Renal cortical epithelial cell (primary cell): ENCODE measurements around the gene LEMD2. TPM values are rescaled to one million over a fixed set of nuclear protein-coding genes. Genes with fewer than 3 reads are reported as not detected.
A peak's percentile ranks its signal among the peaks of the same experiment; 100 is the strongest.

Experiments
- DNase-seq: peaks from one replicate; pipeline ENCODE4 v3.0.0-alpha.2; 2011; ENCODE audit warnings: low read depth
- total RNA-seq: library from RNA; depleted of rRNA; stranded (reverse); fragments of >200 nt; gene quantifications from 2 replicates; pipeline ENCODE4 v1.2.3, GENCODE V29; 2014

The LEMD2 gene
- total RNA-seq, 1 donor from 2014 or later, result 50.2 TPM

- no peak for DNase-seq
These were observed 12.2 kb downstream of the LEMD2 start for GRCh38 chr6:33776764-33777163.

- DNase-seq, result no peak
These were observed 12.7 kb downstream of the LEMD2 start for GRCh38 chr6:33776186-33776585.

GRCh38 chr6:33774774-33775173 is 14.2 kb downstream of the LEMD2 start:
- DNase-seq, result no peak

DNA sequence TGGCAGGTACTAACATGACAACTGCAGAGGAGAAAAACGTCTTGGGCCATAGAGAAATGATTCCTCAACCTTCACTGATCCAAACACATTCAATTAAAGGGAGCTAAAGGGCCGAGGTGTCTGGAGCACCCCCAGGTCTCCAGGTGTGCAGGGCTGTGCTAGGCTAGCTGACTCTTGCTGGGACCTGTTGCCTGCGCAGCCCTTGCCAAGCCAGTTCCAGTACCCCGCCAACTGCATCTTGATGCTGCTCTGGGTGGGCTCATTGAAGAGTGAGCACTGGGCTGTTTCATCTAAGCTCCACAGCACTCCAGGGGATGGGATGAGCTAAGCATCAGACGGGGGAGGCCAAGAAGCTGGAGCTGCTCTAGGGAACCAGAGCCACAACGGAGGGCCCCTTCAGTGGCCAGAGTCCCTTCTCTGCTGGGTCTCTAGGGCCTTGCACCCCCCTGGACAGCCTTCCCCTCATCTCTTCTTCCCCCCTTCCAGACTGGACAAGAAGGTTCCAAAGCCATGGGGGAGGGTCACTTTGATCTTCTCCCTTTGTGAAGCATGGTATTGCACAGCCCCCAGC is 15.9 kb downstream of the LEMD2 start:
- DNase-seq, result no peak

DNA sequence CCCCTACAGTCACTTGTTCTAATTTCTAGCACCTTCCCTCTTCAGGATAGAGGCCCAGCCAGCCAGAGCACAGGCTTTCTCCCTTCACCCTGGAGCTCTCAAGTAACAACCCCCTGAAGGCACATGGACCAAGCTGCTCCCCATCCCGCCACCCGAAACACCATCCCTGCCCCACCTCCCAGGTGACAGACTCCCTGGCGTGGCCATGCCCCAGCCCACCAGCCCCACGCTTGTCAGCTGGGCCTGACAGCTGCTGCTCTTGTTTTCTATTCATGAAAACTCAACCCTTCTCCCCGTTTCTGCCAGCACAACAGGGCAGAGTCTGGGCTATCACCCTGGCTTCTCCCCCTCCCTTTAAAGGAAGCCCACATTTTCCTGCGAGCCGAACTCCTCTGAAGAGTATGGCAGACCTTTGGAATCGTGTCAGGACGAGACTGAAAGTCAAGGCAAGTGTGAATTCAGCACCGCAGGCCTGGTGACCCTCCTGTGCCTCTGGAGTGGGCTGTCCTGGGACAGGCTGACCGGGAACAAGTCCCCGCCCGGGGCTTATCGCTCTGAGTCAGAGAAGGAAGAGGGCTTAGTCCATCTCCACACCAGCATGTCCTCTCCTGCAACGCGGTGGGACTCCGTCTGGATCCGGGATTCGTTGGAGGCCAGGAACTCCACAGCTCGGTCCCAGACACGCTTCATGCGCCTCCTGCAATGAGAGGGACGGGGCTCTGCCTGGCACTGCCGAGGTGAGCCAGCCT is 16.7 kb downstream of the LEMD2 start:
- no peak for DNase-seq

DNA sequence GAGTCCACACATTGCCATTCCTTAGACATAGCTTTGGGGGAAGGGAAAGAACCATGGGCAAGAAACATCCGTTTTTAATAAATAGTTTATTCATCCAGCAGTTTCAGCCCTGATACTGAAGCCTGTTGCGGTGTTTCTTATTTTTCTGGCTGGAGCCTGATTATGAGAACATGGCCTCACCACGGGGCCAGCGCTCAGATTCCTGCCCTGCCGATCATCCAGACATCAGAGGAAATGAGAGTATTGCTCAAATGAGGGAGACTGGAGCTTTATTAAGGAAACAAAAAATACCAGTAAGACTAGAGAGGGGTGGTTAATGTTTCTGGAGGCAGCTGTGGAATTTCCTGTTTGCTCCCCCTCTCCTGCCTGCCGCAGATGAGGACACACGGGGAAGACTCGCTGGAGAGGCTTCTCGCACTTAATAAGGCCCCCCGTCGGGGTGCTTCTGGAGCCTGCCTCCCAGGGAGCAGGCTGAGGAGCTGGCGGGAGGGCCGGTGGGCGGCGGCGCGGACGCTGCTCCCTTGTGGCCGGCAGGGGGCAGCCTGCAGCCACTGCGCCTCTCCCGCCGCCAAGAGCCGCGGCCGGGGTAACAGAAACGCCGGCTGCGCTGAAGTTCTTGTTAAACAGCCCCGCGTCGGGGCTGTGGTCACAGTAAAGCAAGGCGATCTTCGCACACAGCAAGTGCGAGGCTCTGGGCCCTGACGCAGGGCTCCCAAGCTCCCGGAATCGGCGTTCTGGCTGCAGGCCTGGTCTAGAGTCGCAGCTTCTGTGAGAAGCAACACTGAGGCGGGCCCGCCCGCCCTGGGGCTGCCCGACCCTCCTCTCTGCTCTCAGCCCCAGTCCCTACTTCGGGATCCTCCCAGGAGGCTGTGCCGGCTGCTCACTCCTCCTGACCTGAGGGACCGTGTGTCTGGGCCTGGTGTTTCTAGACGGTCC is 17.5 kb downstream of the LEMD2 start:
- DNase-seq, result peak; percentile 84

- DNase-seq, result no peak
These were observed 18.1 kb downstream of the LEMD2 start for GRCh38 chr6:33770833-33771145.

DNA sequence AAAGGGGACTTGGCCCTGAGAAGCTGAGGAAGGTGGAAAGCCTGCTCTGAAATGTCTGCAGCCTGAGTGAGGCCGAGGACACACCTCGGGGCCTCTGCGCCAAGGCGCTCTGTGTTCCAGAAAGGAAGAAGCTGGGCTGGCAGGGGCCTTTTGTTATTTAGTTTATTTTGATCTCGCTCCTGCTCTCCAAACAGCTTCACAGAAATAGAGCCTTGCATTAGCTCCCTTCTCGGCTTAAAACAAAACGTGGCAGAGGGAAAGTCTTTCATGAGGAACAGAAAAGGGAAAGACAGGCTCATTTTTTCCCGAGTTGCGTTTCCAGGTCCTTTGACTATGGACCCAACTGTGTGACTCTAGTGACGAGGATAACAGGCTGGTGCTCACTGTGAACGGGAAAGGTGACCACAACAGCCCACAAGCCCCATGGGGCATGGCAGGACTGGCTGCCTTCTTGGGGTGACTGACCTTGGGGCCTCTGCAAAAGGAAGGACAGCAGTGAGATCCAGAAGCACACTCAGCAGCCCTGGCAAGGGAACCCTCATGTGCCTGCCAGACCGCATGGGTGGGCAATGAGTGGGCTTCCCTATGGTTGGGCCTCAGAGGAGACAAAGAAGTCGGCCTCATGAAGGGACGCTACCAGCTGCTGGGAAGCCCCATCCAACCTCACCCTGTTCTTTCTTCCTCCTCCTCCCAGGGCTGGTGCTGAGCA is 18.7 kb downstream of the LEMD2 start:
- no peak for DNase-seq

DNA sequence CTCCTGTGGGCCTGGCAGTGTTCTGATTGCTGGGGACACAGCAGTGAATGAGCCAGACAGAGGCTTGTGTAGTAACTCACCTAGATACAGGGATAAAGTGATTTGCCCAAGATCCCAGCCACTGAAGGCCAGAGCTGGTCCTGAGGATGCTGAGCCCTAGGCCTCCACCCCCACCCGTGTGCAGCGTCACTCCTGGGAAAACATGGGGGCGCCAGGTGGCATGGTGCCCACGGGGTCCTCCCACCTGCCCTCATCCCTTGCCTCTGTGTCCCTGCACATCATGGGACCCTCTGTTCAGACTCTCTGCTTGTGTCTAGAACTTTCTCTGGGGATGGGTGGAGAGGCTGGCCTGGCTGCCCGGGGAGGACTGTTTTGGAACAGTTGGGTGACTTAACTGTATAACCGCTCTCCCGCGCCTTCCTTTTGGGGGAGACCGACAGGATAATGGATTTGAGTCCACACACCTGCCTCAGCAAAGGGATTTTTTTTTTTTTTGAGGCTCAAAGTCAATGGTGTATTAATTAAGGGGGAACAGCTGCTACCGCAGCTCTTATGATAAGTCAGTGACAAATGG is 19.6 kb downstream of the LEMD2 start:
- no peak for DNase-seq

GRCh38 chr6:33768644-33769120 is 20.2 kb downstream of the LEMD2 start:
- peak; percentile 80 for DNase-seq

DNA sequence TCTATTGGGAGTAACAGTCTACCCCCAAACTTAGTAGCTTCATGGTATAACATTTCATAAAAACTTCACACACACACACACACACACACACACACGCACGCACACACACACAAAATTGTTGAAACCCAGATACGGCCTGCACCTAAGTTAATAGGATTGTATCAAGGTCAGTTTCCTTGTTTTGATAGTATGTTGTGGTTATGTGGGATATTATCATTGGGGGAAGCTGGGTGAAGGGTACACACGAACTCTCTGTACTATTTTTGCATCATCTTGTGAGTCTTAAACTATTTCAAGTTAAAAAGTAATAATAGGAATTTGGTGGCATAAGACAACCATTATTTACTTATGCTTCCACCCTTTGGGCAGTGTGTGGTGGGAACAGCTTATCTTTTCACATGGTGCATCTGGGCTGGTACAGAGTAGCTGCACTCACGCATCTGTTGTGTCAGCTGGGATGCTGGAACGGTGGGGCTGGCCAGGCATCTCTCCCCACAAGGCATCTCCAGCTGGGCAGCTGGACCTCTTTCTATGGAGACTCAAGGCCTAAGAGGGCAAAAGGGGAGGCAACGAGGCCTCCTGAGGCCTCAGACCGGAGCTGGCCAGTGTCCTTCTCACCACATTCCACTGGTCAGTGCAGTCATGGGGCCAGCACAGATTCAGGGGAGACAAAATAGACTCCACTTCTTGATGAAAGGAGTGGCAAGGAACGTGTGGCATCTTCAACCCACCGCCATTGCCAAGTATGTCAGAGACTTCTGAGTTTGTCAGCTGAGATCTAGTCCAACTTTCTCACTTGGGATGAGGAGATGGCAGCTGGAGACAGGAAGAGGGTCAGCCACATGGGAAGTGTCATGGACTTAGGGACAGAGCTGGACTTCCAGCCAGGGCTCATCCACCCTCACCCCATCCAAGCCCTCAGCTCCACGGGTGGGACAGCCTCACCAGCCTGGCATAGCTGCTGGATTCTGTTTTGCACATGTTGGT is 21.7 kb downstream of the LEMD2 start:
- no peak for DNase-seq

- no peak for DNase-seq
These were observed 23.6 kb downstream of the LEMD2 start for GRCh38 chr6:33765368-33765767.

DNA sequence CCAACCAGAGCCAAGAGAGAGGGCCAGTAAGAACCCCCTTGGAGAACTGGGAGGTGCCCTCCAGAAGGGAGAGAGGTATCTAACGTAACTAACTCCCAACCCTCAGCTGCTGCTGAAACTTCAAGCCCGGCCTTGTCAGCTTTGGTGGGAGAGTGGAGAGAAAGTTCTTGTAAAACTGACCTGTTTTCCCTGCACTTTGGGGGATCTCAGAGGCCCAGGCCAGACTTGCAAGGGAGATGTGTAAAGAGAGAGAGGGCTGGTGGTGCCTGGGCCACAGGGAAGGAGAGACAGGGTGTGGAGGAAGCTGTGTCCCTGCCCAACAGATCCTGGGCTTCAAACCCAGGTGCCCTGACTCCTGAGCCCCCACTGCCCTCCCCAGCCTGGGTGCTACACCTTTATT is 24.9 kb downstream of the LEMD2 start:
- no peak for DNase-seq

DNA sequence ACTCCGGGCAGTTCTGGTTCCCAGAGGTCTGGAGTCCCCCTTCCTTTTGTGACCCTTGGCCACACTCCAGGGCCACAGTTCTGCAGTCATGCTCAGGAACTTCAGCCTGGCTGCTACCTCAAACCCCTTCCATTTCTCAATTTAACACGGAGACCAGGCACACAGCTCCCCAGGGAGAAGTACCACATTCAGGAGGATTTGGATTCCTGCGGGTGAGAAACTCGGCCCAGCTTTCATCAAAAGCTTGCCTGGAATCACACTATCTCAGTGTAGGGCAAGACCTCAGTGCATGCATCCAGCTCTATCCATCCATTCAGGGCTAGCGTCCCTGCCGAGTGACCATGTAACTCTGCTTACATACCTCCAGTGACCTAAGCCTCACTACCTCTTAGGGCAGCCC is 25.4 kb downstream of the LEMD2 start:
- no peak for DNase-seq

DNA sequence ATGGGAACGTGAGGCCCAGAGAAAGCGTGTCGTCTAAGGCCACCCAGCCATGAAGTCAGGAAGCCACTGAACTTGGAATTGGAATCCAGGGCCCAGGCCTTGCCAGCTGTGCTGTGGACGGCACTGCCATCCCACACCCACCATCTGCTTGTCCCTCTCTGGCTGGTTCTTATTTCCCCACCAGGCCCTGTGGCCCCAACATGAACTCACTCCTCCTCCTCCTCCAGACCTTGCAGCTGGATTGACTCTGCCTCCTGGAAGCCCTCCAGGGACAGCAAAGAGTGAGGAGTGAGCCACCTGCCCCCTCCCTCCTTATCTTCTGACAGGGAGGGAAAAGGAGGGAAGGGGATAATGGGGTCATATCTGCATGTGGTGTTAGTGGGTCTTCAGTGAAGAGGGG is 26.2 kb downstream of the LEMD2 start:
- no peak for DNase-seq

- peak; percentile 51 for DNase-seq
These were observed 26.9 kb downstream of the LEMD2 start for GRCh38 chr6:33761922-33762629.

- no peak for DNase-seq
These were observed 27.4 kb downstream of the LEMD2 start for GRCh38 chr6:33761581-33761921.

- no peak for DNase-seq
These were observed 28.9 kb downstream of the LEMD2 start for GRCh38 chr6:33759887-33760629.

DNA sequence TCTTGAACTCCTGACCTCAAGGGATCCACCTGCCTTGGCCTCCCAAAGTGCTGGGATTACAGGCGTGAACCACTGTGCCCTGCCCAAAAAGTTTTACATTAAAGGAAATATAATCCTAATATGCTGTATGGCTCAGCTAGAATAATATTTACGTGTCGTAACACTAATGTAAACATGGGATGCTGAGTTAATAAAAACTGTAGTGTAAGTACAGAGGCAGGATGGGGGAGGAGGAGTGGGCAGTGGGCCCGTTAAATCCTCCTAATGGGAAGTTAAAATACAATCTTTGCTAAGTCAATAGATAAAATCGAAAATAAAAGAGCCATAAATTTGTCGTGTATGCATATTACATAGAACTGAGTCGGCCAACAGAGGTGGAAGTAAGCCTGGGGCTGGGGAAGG is 30.1 kb downstream of the LEMD2 start:
- no peak for DNase-seq
